ENCODE results near the gene ACBD7.
A peak's percentile ranks its signal among the peaks of the same experiment; 100 is the strongest.

Gene ACBD7

DNA sequence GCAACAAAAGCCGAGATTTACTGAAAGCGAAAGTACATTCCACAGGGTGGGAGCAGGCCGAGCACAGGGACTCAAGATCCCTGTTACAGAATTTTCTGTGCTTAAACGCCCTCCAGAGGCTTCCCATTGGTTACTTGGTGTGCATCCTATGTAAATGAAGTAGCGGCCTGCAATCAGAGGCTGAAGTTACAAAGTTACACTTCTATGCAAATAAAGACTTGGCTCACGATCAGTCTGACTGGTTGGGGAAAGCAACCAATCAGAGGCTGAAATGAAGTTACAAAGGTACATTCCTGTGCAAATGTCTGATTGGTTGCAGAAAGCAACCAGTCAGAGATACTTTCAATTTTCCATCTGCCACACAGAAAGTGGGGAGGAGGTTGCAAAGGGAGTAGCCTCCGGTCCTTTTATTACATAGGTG is 4.1 kb downstream of the ACBD7 start:
- peak; percentile 66 for DNase-seq

DNA sequence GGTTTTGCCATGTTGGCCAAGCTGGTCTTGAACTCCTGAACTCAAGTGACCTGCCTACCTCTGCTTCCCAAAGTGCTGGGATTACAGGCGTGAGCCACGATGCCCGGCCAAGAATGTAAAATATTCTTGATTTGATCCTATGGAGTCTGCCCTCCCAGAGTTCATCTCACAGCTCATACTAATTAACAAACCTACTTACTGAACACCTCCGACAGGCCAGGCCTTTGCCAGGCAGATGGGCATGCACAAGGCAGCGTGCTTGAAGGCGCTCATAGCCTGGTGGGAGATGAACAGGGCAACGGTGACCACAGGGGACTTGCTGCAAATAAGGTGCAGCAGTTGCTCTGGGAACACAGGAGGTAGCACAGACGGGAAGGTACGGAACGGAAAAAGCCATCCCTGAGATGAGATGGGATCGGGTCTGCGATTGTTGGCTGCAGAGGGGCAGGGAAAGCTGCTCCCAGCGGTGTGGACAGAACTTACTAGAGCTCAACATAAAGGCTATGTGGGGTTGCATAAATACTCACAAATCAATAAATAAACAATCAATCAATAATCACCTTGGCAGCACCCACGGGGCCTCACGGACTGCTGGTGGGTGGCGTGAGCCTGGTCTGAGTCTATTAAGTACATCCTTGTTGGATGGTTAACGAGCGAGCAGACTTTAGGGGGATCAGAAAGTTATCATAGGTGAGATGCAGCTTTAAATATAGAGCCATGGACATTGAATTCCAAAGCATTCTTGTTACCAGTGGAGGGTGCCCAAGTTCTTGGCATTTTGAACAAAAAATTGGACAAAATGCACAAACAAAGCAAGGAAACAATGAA is 4.7 kb downstream of the ACBD7 start:
- no peak for DNase-seq

DNA sequence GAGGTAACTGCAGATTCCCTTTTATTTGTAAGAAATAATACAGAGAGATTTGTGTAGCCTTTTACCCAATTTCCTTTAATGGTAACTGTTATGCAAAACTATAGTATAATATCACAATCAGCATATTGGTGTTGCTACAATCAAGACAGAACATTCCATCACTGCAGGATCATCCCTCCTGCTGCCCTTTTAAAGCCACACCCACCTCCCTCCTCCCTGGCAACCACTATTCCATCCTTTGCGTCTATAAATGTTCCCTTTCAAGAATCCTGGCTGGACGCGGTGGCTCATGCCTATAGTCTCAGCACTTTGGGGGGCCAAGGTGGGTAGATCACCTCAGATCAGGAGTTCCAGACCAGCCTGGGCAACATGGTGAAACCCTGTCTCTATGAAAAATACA is 13.2 kb downstream of the ACBD7 start:
- DNase-seq: no peak

DNA sequence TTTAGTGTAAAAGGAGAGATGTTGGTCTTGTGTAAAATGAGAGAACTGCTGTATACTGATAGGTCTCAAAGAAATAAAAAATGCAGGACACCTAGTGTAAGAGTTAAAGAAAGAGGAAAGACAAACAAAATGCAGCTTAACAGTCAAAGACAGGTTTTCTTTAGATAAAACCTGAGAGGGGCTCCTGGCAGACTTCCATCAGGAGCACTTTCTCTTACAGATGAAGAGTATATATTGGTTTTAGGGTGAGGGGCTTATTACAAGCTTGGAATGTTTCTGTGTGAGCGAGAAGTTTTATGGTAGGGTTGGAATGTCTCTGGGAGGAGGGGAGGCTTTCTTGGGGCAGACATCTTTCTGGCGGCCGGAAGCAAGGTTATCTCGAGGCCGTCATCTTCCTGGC is 16.2 kb downstream of the ACBD7 start:
- DNase-seq: no peak

DNA sequence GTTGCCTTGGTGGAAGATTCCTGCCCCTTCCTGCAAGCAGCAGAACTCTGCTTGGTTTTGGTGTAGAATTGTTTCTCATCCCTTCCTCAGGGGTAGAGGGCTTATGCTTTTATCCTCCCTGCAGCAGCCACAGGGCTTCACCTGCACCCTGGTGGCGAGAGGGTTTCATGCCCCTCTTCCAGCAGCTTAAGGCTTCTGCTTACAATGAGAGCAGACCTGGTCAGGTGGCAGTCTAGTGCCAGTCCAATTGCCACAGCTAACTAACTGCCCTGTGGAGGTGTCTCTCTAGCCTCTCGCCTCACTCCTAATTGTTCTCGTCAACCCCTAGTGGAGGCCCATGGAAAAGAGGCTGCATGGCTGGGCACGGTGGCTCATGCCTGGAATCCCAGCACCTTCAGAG is 19.3 kb downstream of the ACBD7 start:
- DNase-seq: no peak

DNA sequence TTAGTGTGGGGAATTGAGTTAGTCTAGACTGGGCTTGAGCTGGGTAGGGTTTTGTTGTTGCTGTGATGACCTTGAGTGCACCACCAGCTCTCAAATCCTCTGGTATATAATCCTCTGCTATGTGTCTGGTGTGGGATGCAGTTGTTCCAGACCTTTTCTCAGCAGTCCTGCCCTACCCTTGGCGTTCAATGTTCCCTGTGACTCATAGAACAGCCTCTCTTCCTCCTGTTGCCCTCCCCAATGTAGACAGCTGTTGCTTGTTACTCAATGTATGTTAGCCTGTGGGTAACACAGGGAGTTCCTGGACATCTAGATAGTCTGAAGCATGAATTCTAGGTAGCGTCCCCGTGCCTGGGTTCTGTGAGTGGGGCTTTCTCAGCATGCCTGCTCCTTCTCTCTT is 19.8 kb downstream of the ACBD7 start:
- DNase-seq: no peak

DNA sequence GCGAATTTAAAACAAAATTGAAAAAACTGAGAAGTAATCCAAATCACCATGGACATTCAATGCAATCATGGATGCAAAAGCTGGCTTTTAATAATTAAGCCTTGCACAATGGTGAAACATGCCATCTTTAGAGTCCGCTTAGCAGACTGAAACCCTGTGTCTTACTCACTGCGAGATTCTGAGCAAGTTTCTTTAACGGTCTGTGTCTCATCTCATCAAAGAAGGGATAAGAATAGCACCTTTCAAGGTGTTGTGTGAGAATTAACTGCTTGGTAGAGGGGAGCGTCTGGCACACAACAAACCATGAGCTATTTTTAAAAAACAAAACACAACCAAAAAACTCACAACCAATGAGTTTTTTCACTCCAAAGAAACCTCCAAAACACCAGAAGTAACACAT is 21.4 kb downstream of the ACBD7 start:
- DNase-seq: no peak

DNA sequence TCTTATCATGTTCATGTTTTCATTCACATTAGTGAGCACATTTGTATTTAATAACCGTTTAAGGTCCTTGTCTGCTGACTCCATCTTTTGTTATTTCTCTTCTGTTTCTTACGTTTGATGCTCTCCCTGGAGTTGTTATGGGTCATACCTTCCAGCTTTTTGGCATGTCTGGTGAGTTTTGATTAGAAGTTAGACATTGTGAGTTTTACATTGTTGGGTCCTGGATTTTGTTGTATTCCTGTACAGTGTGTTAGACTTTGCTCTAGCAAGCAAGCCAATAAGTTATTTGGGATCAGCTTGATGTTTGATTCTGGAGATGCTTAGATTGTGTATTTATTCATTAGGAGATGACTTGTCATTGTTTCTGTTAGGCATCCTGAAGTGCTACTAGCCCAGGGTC is 27.9 kb downstream of the ACBD7 start:
- no peak for DNase-seq

DNA sequence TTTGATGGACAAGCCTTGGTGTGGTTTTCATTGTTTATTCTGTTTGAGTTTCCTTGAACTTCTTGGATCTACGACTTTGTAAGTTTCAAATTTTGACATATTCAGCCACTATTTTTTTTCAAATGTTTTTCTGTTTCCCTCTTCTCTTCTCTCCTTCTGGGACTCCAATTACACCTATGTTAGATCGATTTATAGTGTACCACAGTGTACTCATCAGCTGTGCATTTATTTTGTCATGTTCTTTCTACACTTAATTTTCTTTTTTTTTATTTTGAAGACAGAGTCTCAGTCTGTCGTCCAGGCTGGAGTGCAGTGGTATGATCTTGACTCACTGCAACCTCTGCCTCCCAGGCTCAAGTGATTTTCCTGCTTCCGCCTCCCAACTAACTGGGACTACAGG is 28.7 kb downstream of the ACBD7 start:
- no peak for DNase-seq

DNA sequence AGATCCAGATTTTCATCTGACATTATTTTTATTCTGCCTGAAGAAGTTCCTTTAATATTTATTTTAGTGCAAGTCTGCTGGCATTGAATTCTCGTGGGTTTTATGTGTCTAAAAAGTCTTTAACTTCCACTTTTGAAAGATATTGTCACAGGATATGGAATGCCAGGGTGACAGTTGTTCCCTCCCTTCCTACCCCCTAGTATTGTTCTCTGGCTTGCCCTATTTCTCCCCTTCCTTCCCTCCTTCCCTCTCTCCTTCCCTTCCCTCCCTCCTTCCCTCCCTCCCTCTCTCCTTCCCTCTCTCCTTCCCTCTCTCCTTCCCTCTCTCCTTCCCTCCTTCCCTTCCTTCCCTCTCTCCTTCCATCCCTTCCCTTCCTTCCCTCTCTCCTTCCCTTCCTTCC is 29.9 kb downstream of the ACBD7 start:
- no peak for DNase-seq

DNA sequence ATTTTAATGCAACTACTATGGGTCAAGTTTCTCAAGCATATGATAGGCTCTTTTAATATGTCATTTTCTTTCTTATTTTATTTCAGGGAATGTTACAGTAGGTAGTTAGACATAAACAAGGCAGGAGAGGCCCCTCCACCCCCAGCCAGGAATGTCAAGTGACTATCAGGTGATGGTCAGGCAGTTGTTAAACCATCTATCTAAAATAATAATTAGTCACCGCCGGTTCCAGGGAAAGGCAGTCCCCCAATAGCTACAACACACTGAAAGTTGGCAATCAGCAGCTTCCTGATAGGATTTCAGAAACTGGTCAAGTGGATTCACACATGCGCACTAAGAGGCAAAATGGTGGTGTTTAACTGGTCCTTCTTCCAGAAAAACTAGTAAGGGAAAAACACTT is 35.5 kb downstream of the ACBD7 start:
- DNase-seq: peak; percentile 0

DNA sequence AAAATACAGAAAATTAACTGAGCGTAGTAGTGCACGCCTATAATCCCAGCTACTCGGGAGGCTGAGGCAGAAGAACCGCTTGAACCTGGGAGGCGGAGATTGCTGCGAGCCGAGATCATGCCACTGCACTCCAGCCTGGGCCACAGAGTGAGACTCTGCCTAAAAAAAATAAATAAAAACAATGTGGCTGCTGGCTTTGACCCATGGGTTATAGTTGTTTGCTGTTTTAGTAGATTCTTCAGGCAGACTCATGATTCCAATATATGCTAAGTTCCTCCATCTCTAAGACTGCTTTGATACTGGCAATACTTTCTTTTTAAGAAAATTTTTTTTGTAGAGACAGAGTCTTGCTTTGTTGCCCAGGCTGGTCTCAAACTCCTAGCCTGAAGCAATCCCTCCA is 36.5 kb downstream of the ACBD7 start:
- no peak for DNase-seq

DNA sequence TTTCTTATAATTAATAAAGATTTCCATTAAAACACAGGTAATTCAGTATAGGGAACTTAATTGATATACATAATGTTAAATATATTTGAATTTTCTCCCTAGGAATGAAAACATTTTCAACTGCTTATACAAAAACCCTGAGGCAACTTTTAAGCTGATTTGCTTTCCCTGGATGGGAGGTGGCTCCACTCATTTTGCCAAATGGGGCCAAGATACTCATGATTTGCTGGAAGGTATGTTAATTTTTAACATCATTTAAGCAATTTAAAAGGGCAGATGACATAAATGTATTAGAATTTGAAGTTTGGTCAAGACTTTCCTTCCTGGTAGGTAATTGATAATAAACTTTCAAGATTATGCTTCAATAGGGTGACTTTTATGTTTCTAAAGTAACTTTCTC is 39.0 kb downstream of the ACBD7 start:
- no peak for DNase-seq

DNA sequence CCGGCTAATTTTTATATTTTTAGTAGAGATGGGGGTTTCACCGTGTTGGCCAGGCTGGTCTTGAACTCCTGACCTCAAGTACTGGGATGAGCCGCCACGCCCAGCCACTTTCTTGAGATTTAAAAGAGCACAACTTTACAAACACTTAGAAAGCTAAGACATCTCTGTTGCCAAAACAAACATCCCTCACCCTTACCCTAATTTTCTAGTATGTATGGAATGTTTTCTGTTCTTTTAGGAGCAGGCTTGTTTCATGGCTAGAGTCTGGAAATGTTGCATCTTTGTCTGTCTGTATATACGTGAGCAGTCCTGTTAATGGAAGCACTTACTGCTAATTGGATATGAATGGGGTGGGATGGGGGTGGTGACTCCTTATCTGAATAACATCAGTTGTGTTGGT is 42.0 kb downstream of the ACBD7 start:
- DNase-seq: no peak

DNA sequence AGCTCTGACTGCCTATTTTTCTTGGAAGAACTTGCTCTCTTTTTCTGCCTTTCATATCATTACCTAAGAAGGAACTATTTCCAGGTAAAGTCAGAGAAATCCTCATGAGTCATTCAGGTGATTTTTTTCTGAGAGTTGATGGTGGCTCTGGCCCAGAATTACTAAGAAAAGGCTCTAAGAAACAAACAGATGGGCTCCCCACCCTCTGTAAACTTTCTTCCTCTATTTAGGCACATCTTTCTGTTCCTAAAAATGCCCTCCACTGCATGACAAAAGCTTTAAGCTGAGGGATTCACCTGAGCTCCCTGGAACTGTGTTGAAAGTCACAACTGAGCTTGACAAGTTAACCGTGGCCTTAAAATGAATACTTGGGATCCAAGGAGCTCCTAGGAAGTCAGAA is 43.2 kb downstream of the ACBD7 start:
- DNase-seq: no peak

DNA sequence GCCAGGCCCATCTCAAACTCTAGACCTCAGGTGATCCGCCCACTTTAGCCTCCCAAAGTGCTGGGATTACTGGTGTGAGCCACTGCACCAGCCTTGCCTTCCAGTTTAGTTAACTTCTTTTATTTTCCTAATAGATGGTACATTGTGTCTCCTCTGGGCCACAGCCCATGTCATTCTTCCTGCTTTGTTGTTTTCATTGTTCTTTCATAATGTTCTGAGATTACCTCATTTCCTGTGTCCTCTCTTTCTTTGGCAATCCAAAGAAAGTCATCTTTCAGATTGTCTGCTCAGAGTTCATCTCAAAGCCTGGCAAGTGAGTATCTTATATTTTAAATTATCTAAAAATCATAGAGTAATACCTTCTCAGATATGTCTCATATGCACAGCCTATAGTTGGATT is 44.9 kb downstream of the ACBD7 start, which contains the start of gene OLAH:
Gene OLAH (plus strand): TSS at position 270 of the 400 bp plus-strand sequence. CDS start 3,346 bp downstream, outside the sequence.
- no peak for DNase-seq

DNA sequence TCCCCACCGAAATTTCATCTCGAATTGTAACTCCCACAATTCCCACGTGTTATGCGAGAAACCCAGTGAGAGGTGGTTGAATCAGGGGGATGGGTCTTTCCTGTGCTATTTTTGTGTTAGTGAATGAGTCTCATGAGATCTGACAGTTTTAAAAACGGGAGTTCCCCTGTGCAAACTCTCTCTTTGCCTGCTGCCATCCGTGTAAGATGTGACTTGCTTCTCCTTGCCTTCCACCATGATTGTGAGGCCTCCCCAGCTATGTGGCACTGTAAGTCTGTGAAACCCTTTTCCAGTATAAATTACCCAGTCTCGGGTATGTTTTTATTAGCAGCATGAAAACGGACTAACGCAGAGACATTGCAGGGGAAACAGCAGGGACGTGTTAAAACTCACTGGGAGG is 50.2 kb downstream of the ACBD7 start:
- DNase-seq: no peak

DNA sequence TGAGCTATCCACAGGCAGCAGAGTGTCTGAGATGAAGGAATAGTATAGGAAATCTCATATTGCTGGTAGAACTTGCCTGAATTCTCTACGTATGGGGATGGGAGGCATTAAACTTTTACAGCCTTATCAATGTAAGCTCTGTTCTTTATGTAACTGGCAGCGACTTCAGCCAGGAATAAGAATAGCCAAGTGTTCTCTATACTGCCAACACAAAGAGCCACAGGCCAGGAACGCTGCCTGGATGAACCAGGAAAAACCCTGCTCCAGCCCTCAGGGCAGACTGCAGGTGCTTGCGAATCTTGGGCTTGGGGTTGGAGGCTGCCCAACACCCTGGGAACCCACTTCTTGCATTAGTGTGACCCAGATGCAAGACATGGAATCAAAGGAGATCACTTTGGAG is 50.9 kb downstream of the ACBD7 start:
- no peak for DNase-seq

DNA sequence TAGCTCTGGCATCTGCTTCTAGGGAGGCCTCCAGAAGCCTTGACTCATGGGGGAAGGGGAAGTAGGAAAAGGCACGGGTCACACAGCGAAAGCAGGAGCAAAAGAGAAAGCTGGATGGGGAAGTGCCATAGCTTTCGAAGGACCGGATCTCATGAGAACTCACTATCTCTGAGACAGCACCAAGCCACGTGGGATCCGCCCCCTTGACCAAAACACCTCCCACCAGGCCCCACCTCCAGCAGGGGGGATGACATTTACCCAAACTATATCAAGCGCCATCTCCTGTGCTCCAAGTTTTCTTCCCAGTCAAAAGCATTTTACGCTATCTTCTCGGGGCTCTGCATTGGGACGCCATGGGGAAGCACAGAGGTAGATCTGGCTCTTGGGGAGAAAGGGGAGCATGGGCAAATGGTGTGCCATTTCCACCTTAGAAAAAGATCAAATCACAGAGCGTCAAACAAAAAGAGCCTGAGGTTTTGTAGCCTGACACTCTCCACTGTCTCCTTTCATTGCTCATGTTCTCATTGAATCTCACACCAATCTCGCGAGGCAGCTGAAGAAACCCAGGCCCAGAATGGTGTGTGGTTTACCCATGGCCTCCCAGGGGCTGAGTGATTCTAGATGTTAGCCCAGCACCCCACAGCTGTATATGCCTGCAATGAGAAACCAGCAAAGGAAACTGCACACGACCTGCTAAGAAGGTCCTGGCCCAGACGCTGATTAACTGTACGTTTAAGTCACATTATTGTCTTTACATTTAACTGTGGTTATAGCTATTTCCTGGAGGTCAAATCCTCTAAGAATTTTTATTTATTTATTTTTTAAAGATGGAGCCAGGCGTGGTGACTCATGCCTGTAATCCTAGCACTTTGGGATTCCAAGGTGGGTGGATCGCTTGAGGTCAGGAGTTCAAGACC is 52.9 kb downstream of the ACBD7 start:
- no peak for DNase-seq

DNA sequence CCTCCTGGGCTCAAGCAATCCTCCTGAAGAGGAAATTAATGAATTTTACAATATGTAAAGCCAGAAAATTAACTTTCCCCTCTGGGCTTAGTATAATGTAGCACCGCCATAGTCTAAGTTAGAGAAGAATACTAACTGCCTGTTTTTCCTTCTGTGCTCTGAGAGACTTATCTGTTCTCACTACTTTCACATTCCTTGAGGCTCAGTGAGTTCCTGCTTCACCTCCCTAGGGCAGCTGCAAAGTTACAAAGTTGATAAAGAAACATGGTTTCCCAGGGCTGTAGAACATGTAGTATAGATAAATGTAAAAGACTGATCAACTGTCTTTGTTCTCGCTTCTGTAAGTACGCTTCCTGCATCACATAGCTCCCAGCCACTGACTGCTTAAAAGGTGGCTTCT is 60.8 kb downstream of the ACBD7 start:
- DNase-seq: no peak

Measured in NCI-H2227 treated with DMSO at 0.1 percent for 48 hours (cell line).